HG02943 (cell line): Measurements from ENCODE around the gene TRPM3.
"Not testable (repeated sequence)": the region's sequence is repeated elsewhere in the genome, so short reads cannot be mapped to it uniquely, and the experiment has no call there.

Experiments
- ATAC-seq: cut with Tn5 transposase; IDR thresholded peaks from one replicate; pipeline ENCODE4 v1.9.1; 2021; ENCODE audit warnings: mild to moderate bottlenecking, low read depth, moderate library complexity; ENCODE audit not compliant: unreplicated experiment

TRPM3 gene

GRCh38 chr9:70683841-70684240 is 437.6 kb downstream of the TRPM3 start:
- ATAC-seq = no peak

DNA sequence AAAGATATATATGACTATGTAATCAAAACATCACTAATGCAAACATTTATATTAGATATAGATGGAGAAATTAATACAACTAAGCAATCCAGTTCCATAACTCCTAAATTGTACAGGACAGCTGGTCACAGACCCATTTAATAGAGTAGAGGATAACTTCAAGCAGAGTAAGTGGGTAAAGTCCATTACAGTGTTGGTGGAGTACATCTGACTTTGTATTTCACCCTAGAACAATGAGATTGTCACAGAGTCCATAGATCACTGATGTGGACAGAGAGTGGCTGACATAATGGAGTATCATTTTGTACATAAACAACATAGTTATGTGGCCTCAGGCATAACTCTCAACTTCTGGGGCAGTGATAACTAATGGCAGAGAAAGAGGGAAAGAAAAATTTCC is 439.1 kb downstream of the TRPM3 start:
- no peak for ATAC-seq

GRCh38 chr9:70679845-70680244 is 441.6 kb downstream of the TRPM3 start:
- ATAC-seq = no peak

DNA sequence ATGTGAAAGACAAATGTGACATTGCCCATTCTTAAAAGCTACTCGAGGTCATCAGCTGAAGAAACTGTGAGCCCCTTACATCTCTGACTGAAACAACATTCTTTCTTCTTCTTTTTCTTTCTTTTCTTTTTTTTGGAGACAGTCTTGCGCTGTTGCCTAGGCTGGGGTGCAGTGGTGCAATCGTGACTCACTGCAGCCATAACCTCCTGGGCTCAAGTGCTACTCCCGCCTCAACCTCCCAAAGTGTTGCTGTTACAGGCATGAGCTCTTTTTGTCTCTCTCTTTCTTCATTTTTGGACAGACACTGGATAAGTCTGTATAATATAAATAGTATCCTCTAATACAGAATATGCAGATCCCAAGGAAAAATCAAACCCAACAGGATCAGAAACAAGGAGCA is 443.3 kb downstream of the TRPM3 start:
- no peak for ATAC-seq

- ATAC-seq = no peak
These were observed 444.2 kb downstream of the TRPM3 start for GRCh38 chr9:70677055-70677735.

DNA sequence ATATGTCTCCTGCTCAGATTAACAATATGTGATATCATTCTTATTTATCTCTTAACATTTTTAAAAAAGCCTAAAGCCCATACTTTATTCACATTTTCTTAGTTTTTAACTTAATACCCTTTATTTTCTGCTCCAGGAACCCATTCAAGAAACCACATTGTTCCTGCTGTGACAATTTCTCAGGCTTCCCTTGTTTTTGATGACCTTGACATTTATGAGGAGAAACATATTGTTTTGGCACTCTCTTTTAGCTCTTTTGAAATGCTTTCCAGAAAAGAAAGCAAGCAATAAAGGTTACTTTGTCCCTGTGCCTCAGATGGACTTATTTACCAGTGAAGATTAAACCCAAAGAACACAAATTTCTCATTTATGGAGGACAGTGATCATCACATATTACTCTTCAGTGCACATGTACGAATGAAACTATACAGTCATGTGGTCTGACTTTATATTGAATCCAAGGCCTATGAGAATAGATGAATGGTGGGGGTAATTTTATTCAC is 445.5 kb downstream of the TRPM3 start:
- no peak for ATAC-seq

DNA sequence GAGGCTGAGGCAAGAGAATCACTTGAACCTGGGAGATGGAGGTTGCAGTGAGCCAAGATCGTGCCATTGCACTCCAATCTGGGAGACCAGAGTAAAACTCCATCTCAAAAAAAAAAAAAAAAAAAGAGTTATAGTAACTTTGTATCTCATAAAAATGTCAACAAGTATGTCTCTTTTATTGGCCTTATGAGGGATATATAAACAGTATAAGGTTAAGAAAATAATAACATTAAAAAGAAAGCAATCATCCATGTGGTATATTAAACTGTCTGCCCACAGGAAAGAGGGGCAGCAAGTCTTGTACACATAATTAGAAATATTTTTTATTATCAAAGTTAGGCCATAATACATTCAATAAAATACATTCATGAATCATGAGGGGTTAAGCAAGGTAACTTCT is 447.6 kb downstream of the TRPM3 start:
- no peak for ATAC-seq

GRCh38 chr9:70672161-70672649 is 449.2 kb downstream of the TRPM3 start:
- no peak for ATAC-seq

DNA sequence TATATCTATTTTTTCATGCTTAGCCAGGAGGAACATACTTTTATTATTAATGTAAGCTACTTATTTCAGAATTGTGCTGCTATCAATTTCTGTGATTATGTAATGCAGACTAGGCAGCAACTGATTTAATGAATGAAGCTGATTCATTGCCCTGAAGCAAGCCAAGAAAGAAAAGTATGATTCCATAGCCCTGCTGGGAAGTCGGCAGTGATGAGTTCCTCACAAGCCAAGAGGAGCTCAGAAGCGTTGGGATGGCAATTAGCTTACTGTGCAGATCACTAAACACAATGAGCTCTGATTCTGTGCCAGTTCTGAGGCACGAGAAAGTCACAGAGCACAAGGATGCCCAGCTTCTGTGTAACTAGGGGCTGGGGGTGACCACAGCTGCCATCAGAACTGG is 452.7 kb downstream of the TRPM3 start:
- ATAC-seq = no peak

- no peak for ATAC-seq
These were observed 462.7 kb downstream of the TRPM3 start for GRCh38 chr9:70658765-70659164.

GRCh38 chr9:70656281-70656680 is 465.1 kb downstream of the TRPM3 start:
- ATAC-seq = no peak

GRCh38 chr9:70654144-70654543 is 467.3 kb downstream of the TRPM3 start:
- ATAC-seq = no peak

GRCh38 chr9:70644627-70645026 is 476.8 kb downstream of the TRPM3 start:
- ATAC-seq = not testable (repeated sequence)

- ATAC-seq = no peak
These were observed 479.1 kb downstream of the TRPM3 start for GRCh38 chr9:70642341-70642740.

DNA sequence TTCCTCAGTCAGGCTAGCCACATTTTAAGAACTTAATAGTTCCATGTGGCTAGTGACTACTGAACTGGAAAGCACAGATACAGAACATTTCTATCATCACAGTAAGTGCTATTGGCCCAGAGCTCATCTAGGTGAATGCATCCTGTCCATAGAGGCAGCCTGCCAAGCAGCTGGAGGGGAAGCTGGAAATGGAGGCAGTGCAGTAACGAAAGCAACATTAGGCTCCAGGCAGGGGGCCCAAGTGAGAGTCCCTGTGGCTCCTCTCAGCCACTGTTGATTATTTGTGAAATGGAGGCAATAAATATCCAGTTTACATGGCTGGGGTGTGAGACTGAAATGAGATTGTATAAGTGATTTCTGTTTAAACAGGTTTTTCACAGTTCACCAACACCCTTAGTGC is 479.8 kb downstream of the TRPM3 start:
- ATAC-seq = no peak

DNA sequence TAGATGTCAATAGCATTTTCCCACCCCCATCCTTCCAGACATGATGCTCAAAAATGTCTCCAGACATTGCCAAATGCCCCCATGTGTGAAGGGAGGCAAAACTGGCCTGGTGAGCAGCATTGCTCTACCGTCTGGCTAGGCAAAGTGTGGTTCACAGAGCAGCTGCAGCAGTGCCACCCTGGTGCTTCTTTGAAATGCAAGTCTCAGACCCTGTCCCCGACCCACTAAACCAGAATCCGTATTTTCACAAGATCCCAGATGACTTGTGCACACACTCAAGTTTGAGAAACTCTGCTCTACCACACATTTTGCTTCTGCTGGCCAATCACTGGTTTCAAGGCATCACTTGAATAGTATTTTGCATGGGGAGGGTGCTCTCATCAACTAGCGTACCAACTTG is 480.4 kb downstream of the TRPM3 start:
- ATAC-seq = no peak

- no peak for ATAC-seq
These were observed 481.3 kb downstream of the TRPM3 start for GRCh38 chr9:70639853-70640814.

GRCh38 chr9:70635790-70636189 is 485.6 kb downstream of the TRPM3 start:
- no peak for ATAC-seq

DNA sequence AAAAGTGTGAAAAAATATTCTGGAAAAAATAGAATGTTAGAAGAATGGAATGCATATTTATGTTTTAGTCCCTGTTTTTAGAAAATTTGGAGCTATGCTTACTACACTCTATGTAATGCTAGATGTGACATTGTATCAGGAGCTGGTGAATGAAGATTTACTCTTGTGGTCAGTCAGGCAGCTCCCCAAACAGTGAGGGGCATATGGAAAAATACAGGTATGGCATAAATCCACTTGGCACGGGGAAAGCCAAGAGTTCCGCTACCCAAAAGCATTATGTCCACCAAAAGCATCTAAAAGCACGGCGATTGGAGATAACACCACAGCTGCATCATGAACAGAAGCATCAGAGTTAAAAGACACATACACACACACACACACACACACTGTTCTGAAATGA is 486.7 kb downstream of the TRPM3 start:
- ATAC-seq = no peak

DNA sequence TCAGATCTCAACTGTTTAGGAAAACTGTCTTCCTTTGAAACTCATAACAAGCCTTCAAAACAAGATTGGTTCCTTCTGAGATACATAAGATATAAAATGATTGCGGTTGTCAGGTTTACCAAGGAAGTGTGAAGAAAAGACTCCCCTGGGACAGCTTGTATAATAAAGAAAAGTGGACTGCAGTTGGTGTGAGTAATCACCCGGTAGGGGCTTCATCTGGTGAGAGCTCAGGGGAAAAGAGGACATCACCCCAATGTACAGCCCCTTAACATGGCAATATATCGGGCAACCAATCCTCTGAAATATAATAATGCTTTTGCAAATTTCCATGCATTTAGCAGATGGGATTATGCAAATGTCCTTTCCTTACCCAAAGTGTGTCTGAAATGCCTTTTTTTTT is 490.4 kb downstream of the TRPM3 start:
- no peak for ATAC-seq

- not testable (repeated sequence) for ATAC-seq
These were observed 492.2 kb downstream of the TRPM3 start for GRCh38 chr9:70629080-70629685.
